ENCODE data around the gene RASSF1. TPM values are rescaled to one million over a fixed set of nuclear protein-coding genes. Genes with fewer than 3 reads are reported as not detected.
A peak's percentile ranks its signal among the peaks of the same experiment; 100 is the strongest.

The RASSF1 gene
- total and polyA plus RNA-seq, 4 donors, result 33.6 to 43.2 (median 41.9) TPM

DNA sequence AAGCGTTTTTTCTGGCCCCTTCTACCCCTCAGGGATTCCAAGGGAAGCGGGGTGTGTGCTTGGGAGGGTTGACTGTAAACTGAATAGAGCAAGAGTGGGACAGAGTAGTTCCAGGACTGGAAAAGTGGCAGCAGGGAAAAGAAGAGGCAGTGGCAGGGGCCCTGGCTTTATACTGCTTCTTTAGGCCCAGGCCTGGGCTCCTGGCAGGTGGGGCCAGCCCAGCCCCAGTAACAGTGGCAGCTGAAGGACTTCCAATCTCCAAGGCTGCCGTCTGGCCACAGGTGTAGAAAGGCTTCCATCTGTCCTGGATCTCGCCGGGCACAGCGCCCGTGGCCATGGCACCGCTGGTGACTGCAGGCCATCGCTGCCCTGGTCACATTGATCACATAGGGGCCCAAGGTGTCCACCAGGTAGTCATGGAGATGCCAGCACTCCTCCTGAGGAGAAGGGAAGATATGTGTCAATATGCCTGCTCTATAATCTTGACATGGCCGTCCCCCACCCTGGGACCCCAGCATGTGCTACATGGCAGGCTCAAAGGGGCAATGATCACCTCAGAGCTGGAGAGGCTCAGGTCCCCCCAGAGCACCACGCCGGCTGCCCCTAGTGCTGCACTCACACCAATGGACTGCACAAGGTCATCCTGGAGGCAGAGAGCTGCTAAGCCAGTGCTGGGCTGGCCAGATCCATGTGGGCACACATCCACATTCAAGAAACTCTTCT lies 47.4 kb downstream of the RASSF1 start:
- intact Hi-C loops (cut with DNase I), result no loop called here
- H3K4me1 ChIP-seq (ENCODE audit: control insufficient read depth in 1 of 2, insufficient read depth in 2 of 2, low read length in 2 of 2), result no peaks in the 10 kb centered on the region
- peak overlapping the region in 1 of 2 donors; percentile 87 for H3K27ac ChIP-seq (ENCODE audit: low read depth in 1 of 2, low read length in 2 of 2)
- ATAC-seq (ENCODE audit: low FRiP score) (no peak), DNase-seq (peak in 1 of 2 donors; percentile 55)
- no peaks in the 10 kb centered on the region for H3K9me3 ChIP-seq (ENCODE audit: control insufficient read depth, low read length)
- H3K27me3 ChIP-seq (ENCODE audit: control insufficient read depth in 1 of 2, insufficient read depth in 2 of 2, low read length in 1 of 2), result no peaks in the 10 kb centered on the region
- H3K4me3 ChIP-seq (ENCODE audit: low read length in 2 of 2), result no peak overlapping the region
- peaks cover 0 to 2% of the 10 kb centered on the region in 2 donors for H3K36me3 ChIP-seq (ENCODE audit: control insufficient read depth in 1 of 2, insufficient read depth in 2 of 2, low read length in 1 of 2)
- WGBS, 2 donors, result 70 to 71% methylated on average over 12 of the region's 12 CpGs

DNA sequence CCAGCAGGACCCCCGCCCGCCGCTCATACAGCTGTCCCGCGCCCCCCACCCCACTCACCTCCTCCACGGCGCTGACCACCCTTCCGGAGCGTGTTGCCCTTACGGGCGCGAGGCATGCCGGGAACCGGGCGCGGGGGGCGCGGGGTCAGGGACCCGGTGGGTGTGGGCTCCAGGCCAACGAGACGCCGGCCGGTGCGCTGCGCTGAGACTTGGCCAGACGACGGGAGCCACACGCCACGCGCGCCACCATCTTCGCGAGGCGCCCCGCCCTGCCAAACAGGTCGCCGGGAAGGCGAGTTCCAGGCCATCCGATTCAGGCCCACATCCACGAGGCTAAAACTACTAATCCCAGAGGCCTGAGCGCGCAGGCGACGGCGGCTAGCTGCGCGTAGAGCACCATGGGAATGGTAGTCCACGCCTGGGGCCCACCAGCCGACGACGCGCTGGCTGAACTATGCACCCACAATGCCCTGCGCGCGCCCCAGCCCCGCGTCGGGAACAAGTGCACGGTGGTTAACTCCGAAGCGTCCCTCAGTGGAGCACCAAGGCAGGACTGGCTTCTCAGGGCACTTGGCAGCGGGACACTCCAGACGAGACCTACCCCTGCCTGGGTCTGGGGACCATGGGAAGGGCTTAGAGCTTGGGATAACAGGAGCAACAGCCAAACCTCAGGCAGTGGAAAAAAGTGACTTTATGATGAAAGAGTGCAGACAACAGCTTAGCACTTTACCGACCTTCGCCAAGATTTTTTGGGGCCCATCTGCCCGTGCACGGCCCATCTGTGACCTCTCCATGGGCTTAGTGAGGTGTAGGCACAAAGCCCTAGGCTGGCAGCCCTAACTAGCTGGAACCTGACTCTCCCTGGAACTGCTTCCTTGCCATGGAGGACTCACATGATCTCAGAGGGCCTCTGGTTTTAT lies 48.2 kb downstream of the RASSF1 start, which contains the start of gene IFRD2:
Gene IFRD2 (minus strand): TSS at position 271 of the 920 bp plus-strand sequence. CDS start 155 bp downstream, at position 116.
- no peaks in the 10 kb centered on the region for H3K9me3 ChIP-seq (ENCODE audit: control insufficient read depth, low read length)
- intact Hi-C loops (cut with DNase I), result no loop called here
- H3K27me3 ChIP-seq (ENCODE audit: control insufficient read depth in 1 of 2, insufficient read depth in 2 of 2, low read length in 1 of 2), result no peaks in the 10 kb centered on the region
- peak within 1 kb of the TSS; percentile 56 to 68 for H3K4me3 ChIP-seq (ENCODE audit: low read length in 2 of 2)
- H3K27ac ChIP-seq (ENCODE audit: low read depth in 1 of 2, low read length in 2 of 2), result peak within 1 kb of the TSS in 1 of 2 donors; percentile 87
- no peaks in the 10 kb centered on the region for H3K4me1 ChIP-seq (ENCODE audit: control insufficient read depth in 1 of 2, insufficient read depth in 2 of 2, low read length in 2 of 2)
- H3K36me3 ChIP-seq (ENCODE audit: control insufficient read depth in 1 of 2, insufficient read depth in 2 of 2, low read length in 1 of 2), result peaks cover 0 to 2% of the 10 kb centered on the region in 2 donors
- 1% methylated on average over 65 to 67 of the region's 67 CpGs for WGBS, 2 donors
- ATAC-seq (ENCODE audit: low FRiP score), result peak; percentile 97
- peak; percentile 99 for DNase-seq

DNA sequence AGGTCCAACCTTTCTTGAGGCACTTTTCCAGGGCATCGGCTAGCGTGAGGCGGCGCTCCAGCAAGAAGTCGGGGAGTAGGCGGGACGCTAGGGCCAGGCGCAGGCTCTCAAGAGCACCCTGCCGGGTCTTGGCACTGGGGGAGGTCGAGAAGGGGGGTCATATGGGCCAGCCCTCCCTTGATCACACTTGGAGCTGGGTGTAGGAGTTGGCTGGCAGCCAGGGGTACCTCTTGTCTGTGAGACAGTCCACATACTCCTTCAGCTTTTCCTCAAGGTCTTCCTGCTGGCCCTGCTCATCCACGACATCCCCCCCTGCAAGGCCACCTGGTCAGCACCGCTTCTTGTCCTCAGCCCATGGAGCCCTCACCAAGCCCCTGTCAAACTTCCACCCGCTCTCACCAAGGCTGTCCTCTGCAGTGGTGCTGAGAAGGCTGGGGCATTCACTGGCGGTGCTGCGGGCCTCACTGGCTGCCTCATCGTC lies 50.4 kb downstream of the RASSF1 start:
- no peaks in the 10 kb centered on the region for H3K4me1 ChIP-seq (ENCODE audit: control insufficient read depth in 1 of 2, insufficient read depth in 2 of 2, low read length in 2 of 2)
- no peak for ATAC-seq (ENCODE audit: low FRiP score)

DNA sequence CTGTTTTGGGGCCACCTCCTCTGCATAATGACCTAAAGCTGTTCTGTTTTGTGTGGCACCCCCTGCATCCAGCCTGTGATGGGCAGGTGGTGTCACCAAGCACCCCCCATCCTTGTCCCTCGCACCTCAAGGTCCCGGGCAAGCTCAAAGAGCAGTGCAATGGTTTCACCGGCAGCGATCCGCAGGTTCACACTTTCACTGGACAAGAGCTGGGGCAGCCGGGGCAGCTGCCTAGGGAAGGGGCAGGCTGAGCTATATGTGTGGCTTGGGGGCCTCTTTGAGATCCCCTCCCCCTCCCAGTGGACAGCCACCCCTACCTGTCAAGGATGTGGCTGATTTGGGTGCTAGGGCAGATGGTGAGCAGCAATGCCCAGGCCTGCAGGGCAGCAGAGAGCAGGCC lies 51.5 kb downstream of the RASSF1 start:
- no peaks in the 10 kb centered on the region for H3K4me1 ChIP-seq (ENCODE audit: control insufficient read depth in 1 of 2, insufficient read depth in 2 of 2, low read length in 2 of 2)
- no peak for DNase-seq
- H3K27me3 ChIP-seq (ENCODE audit: control insufficient read depth in 1 of 2, insufficient read depth in 2 of 2, low read length in 1 of 2), result no peaks in the 10 kb centered on the region
- H3K9me3 ChIP-seq (ENCODE audit: control insufficient read depth, low read length), result no peaks in the 10 kb centered on the region
- no peak overlapping the region for H3K27ac ChIP-seq (ENCODE audit: low read depth in 1 of 2, low read length in 2 of 2)
- 93 to 94% methylated on average over 6 of the region's 6 CpGs for WGBS, 2 donors
- no peak for ATAC-seq (ENCODE audit: low FRiP score)
- intact Hi-C loops (cut with DNase I), result no loop called here
- peaks cover 0 to 2% of the 10 kb centered on the region in 2 donors for H3K36me3 ChIP-seq (ENCODE audit: control insufficient read depth in 1 of 2, insufficient read depth in 2 of 2, low read length in 1 of 2)
- H3K4me3 ChIP-seq (ENCODE audit: low read length in 2 of 2), result no peak overlapping the region

More for the DNA sequence above, 50.4 kb downstream of the RASSF1 start:
- no peaks in the 10 kb centered on the region for H3K27me3 ChIP-seq (ENCODE audit: control insufficient read depth in 1 of 2, insufficient read depth in 2 of 2, low read length in 1 of 2)
- H3K4me3 ChIP-seq (ENCODE audit: low read length in 2 of 2), result no peak overlapping the region
- peaks cover 0 to 2% of the 10 kb centered on the region in 2 donors for H3K36me3 ChIP-seq (ENCODE audit: control insufficient read depth in 1 of 2, insufficient read depth in 2 of 2, low read length in 1 of 2)
- WGBS, 2 donors, result 91 to 92% methylated on average over 16 of the region's 16 CpGs
- DNase-seq, result peak; percentile 56 to 77
- intact Hi-C loops (cut with DNase I), result no loop called here
- H3K27ac ChIP-seq (ENCODE audit: low read depth in 1 of 2, low read length in 2 of 2), result no peak overlapping the region
- H3K9me3 ChIP-seq (ENCODE audit: control insufficient read depth, low read length), result no peaks in the 10 kb centered on the region

DNA sequence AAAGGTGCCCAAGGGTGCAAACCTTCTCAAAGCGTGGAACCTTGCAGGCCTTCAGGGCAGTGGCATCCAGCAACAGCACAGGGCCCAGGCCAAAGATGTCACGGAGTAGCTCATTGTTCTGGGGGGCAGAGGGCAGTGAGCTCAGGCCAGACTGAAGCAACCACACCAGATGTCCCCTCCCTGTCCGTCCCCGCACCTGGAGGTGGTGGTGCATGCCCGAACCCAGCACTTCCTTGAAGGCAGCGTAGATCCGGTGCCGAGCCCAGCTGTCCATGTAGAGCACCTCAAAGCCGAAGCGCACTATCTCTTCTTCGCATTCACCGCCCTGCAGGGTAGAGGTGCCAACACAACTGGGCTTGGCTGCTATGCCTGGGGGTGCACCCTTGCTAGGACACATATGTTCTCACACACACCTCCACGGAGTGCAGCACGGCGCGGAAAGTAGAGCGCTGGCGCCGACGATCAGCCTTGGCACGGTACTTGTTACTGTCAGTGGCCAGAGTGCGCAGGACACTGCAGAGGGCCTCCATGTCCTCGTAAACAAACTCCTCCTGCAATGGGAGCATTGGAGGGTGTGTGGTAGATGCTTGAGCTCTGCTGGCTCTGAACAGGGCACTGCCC lies 52.1 kb downstream of the RASSF1 start:
- ATAC-seq (ENCODE audit: low FRiP score), result no peak
- 92 to 94% methylated on average over 23 of the region's 23 CpGs for WGBS, 2 donors

DNA sequence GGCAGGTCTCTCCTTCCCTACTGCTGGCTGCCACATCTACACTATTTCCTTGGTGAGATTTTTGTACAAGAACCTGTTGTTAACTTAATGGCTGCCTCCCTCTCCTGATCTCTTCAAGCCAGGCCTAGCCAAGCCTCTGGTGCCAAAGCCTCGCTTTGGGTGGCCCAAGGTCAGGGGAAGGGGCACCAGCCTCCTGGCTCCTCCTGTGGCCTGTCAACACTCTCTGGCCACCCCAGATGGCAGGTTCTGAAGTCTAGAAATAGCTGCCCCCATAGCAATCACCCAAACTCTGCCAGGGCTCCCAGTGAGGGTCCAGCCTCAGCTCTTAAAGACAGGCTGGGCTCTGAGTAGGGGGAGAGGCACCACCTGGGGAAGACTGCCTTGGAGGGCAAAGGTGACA lies 53.4 kb downstream of the RASSF1 start:
- Histone ChIP-seq H3K27ac (ENCODE audit: low read depth in 1 of 2, low read length in 2 of 2) (no peak overlapping the region), H3K36me3 (ENCODE audit: control insufficient read depth in 1 of 2, insufficient read depth in 2 of 2, low read length in 1 of 2) (peaks cover 0 to 2% of the 10 kb centered on the region in 2 donors), H3K9me3 (ENCODE audit: control insufficient read depth, low read length) (no peaks in the 10 kb centered on the region), H3K4me3 (ENCODE audit: low read length in 2 of 2) (no peak overlapping the region), H3K4me1 (ENCODE audit: control insufficient read depth in 1 of 2, insufficient read depth in 2 of 2, low read length in 2 of 2) (no peaks in the 10 kb centered on the region), H3K27me3 (ENCODE audit: control insufficient read depth in 1 of 2, insufficient read depth in 2 of 2, low read length in 1 of 2) (no peaks in the 10 kb centered on the region)
- 91 to 100% methylated on average over 1 of the region's 1 CpG for WGBS, 2 donors
- no peak for ATAC-seq (ENCODE audit: low FRiP score)
- DNase-seq, result no peak
- intact Hi-C loops (cut with DNase I), result no loop called here

More for the DNA sequence above, 52.1 kb downstream of the RASSF1 start:
- no peak for DNase-seq
- intact Hi-C loops (cut with DNase I), result no loop called here
- Histone ChIP-seq H3K36me3 (ENCODE audit: control insufficient read depth in 1 of 2, insufficient read depth in 2 of 2, low read length in 1 of 2) (peaks cover 0 to 2% of the 10 kb centered on the region in 2 donors), H3K9me3 (ENCODE audit: control insufficient read depth, low read length) (no peaks in the 10 kb centered on the region), H3K4me3 (ENCODE audit: low read length in 2 of 2) (no peak overlapping the region), H3K27me3 (ENCODE audit: control insufficient read depth in 1 of 2, insufficient read depth in 2 of 2, low read length in 1 of 2) (no peaks in the 10 kb centered on the region), H3K4me1 (ENCODE audit: control insufficient read depth in 1 of 2, insufficient read depth in 2 of 2, low read length in 2 of 2) (no peaks in the 10 kb centered on the region), H3K27ac (ENCODE audit: low read depth in 1 of 2, low read length in 2 of 2) (no peak overlapping the region)

DNA sequence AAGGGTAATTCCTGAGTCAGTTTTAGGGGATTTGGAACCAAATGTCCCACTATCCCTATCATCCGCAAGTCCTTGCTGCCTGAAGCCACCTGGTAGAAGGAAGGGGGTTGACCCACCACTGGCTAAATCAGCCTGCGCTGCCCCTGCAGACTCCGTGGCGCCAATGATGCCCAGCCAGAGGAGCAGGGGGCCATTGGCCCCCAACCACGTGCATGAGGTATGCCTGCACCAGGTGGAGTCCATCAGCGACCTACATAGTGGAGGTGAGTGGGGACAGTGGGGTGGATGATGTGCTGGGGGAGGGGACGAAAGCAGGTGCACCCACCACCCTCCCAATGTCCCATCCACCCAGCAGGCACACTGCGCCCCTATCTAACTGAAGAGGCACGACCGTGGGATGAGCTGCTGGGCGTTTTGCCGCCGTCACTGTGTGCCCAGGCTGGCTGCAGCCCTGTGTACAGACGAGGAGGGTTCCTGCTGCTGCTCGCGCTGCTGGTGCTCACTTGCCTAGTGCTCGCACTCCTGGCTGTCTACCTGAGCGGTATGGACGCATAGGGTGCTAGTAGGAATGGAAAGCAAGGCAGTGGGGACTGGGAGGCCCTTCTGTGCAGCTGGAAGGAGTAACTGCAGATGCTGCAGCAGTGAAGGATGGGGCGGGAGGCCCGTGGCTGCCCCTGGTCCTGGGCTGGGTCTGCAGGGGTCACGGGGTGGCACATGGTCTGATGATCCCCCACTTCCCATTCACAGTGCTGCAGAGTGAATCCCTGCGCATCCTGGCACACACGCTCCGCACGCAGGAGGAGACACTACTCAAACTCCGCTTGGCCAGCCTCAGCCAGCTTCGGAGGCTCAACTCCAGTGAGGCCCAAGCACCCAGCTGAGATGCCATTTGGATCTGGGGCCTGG lies 54.1 kb downstream of the RASSF1 start:
- peaks cover 0 to 2% of the 10 kb centered on the region in 2 donors for H3K36me3 ChIP-seq (ENCODE audit: control insufficient read depth in 1 of 2, insufficient read depth in 2 of 2, low read length in 1 of 2)
- ATAC-seq (ENCODE audit: low FRiP score), result no peak
- no peak for DNase-seq
- no peaks in the 10 kb centered on the region for H3K4me1 ChIP-seq (ENCODE audit: control insufficient read depth in 1 of 2, insufficient read depth in 2 of 2, low read length in 2 of 2)
- H3K27me3 ChIP-seq (ENCODE audit: control insufficient read depth in 1 of 2, insufficient read depth in 2 of 2, low read length in 1 of 2), result no peaks in the 10 kb centered on the region
- H3K4me3 ChIP-seq (ENCODE audit: low read length in 2 of 2), result no peak overlapping the region
- H3K27ac ChIP-seq (ENCODE audit: low read depth in 1 of 2, low read length in 2 of 2), result no peak overlapping the region
- intact Hi-C loops (cut with DNase I), result no loop called here
- no peaks in the 10 kb centered on the region for H3K9me3 ChIP-seq (ENCODE audit: control insufficient read depth, low read length)
- 85 to 88% methylated on average over 28 of the region's 28 CpGs for WGBS, 2 donors

All from aorta (tissue), 5 donors.